Measurements from ENCODE around the gene SLC36A3. TPM values are rescaled to one million over a fixed set of nuclear protein-coding genes. Genes with fewer than 3 reads are reported as not detected.

SLC36A3 gene
- total RNA-seq, 1 experiment from 2014 or later: not detected

GRCh38 chr5:151338734-151339133 is 35.2 kb upstream of the SLC36A3 start:
- intact Hi-C loops (cut with micrococcal nuclease): no loop called here
- Mint-ChIP-seq H3K4me1 (ENCODE audit: insufficient read depth, unreplicated experiment) (no peaks in the 10 kb centered on the region), H3K9me3 (ENCODE audit: unreplicated experiment) (no peaks in the 10 kb centered on the region), H3K27me3 (ENCODE audit: insufficient read depth, unreplicated experiment) (peaks cover 48% of the 10 kb centered on the region), H3K4me3 (ENCODE audit: unreplicated experiment) (no peak overlapping the region), H3K27ac (ENCODE audit: low read depth, unreplicated experiment) (no peak overlapping the region), H3K36me3 (ENCODE audit: insufficient read depth, unreplicated experiment) (no peaks in the 10 kb centered on the region)
- ChIA-PET POLR2A (interaction anchor here (0.7 to 0.8 kb wide), 2 partner anchors 57 to 169 kb away, joined by 3 to 5 read pairs; no protein-coding TSS in a partner anchor), CTCF (interaction anchor here (0.6 to 1.6 kb wide), 4 partner anchors 18 to 313 kb away, joined by 3 to 6 read pairs (median 4); no protein-coding TSS in a partner anchor)
- DNase-seq (ENCODE audit: unreplicated experiment): no peak
- BruUV-seq (replicated peaks): no TSS peak
- TF ChIP-seq, protein P1, sequence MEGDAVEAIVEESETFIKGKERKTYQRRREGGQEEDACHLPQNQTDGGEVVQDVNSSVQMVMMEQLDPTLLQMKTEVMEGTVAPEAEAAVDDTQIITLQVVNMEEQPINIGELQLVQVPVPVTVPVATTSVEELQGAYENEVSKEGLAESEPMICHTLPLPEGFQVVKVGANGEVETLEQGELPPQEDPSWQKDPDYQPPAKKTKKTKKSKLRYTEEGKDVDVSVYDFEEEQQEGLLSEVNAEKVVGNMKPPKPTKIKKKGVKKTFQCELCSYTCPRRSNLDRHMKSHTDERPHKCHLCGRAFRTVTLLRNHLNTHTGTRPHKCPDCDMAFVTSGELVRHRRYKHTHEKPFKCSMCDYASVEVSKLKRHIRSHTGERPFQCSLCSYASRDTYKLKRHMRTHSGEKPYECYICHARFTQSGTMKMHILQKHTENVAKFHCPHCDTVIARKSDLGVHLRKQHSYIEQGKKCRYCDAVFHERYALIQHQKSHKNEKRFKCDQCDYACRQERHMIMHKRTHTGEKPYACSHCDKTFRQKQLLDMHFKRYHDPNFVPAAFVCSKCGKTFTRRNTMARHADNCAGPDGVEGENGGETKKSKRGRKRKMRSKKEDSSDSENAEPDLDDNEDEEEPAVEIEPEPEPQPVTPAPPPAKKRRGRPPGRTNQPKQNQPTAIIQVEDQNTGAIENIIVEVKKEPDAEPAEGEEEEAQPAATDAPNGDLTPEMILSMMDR (IDR thresholded peaks at IDR 0.05; ENCODE audit: unreplicated experiment): no peak

DNA sequence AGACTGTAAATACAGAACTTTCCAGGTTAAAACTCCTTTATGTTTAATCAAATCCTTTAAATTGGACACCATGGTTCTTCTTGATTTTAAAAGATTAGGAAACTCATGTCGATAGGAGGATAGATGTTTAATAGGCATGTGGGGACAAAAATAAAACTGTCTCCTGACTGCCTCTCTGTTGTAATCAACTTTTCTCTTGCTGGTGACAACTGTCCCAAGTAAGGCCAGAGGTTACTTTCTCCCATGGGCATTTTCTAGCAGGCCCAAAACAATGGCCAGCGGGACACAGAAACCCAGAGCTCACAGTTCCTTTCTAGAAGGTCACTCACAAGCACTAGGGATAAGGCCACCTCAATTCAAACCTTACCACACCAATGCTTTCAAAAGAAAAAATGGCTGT is 29.3 kb upstream of the SLC36A3 start:
- H3K4me1 Mint-ChIP-seq (ENCODE audit: insufficient read depth, unreplicated experiment): no peaks in the 10 kb centered on the region

GRCh38 chr5:151328734-151329133 is 25.2 kb upstream of the SLC36A3 start:
- ChIA-PET CTCF (interaction anchor here (0.5 kb wide), 1 partner anchor 325 kb away, joined by 3 read pairs; no protein-coding TSS in a partner anchor), POLR2A (interaction anchor here (1.0 kb wide), 1 partner anchor 21 kb away, joined by 4 read pairs; no protein-coding TSS in a partner anchor)
- TF ChIP-seq, protein P1 (IDR thresholded peaks at IDR 0.05; ENCODE audit: unreplicated experiment): no peak
- H3K27me3 Mint-ChIP-seq (ENCODE audit: insufficient read depth, unreplicated experiment): peaks cover 10% of the 10 kb centered on the region
- no peaks in the 10 kb centered on the region for H3K36me3 Mint-ChIP-seq (ENCODE audit: insufficient read depth, unreplicated experiment)
- no peak overlapping the region for H3K4me3 Mint-ChIP-seq (ENCODE audit: unreplicated experiment)
- intact Hi-C loops (cut with micrococcal nuclease): no loop called here
- no peak overlapping the region for H3K27ac Mint-ChIP-seq (ENCODE audit: low read depth, unreplicated experiment)
- H3K4me1 Mint-ChIP-seq (ENCODE audit: insufficient read depth, unreplicated experiment): no peaks in the 10 kb centered on the region
- no peak for DNase-seq (ENCODE audit: unreplicated experiment)
- BruUV-seq (replicated peaks): no TSS peak
- peaks cover 4% of the 10 kb centered on the region for H3K9me3 Mint-ChIP-seq (ENCODE audit: unreplicated experiment)

More for the DNA sequence above, 29.3 kb upstream of the SLC36A3 start:
- BruUV-seq (replicated peaks): no TSS peak
- intact Hi-C loops (cut with micrococcal nuclease): no loop called here
- no peaks in the 10 kb centered on the region for H3K27me3 Mint-ChIP-seq (ENCODE audit: insufficient read depth, unreplicated experiment)
- no peaks in the 10 kb centered on the region for H3K36me3 Mint-ChIP-seq (ENCODE audit: insufficient read depth, unreplicated experiment)
- H3K4me3 Mint-ChIP-seq (ENCODE audit: unreplicated experiment): no peak overlapping the region
- DNase-seq (ENCODE audit: unreplicated experiment): no peak
- ChIA-PET CTCF (interaction anchor here (1.9 kb wide), 1 partner anchor 17 kb away, joined by 8 read pairs; no protein-coding TSS in a partner anchor), POLR2A (no interaction called here)
- H3K27ac Mint-ChIP-seq (ENCODE audit: low read depth, unreplicated experiment): no peak overlapping the region
- H3K9me3 Mint-ChIP-seq (ENCODE audit: unreplicated experiment): no peaks in the 10 kb centered on the region
- TF ChIP-seq, protein P1 (IDR thresholded peaks at IDR 0.05; ENCODE audit: unreplicated experiment): no peak

- CTCF ChIA-PET: interaction anchor here (1.2 kb wide), 1 partner anchor 14 kb away, joined by 3 read pairs; no protein-coding TSS in a partner anchor
- no TSS peak for BruUV-seq (replicated peaks)
- no peak for DNase-seq (ENCODE audit: unreplicated experiment)
These were observed 24.0 kb upstream of the SLC36A3 start for GRCh38 chr5:151327585-151327984.

More at GRCh38 chr5:151327585-151327984, 24.0 kb upstream of the SLC36A3 start:
- Mint-ChIP-seq H3K9me3 (ENCODE audit: unreplicated experiment) (peaks cover 4% of the 10 kb centered on the region), H3K36me3 (ENCODE audit: insufficient read depth, unreplicated experiment) (no peaks in the 10 kb centered on the region), H3K4me3 (ENCODE audit: unreplicated experiment) (no peak overlapping the region), H3K27ac (ENCODE audit: low read depth, unreplicated experiment) (no peak overlapping the region), H3K27me3 (ENCODE audit: insufficient read depth, unreplicated experiment) (peaks cover 10% of the 10 kb centered on the region), H3K4me1 (ENCODE audit: insufficient read depth, unreplicated experiment) (no peaks in the 10 kb centered on the region)
- intact Hi-C loops (cut with micrococcal nuclease): no loop called here
- POLR2A ChIA-PET: no interaction called here
- TF ChIP-seq, protein P1 (IDR thresholded peaks at IDR 0.05; ENCODE audit: unreplicated experiment): no peak
